Esophagus muscularis mucosa (tissue), 3 donors: ENCODE measurements around the gene PRM3.

ENCODE experiments used
- CTCF ChIP-seq, 3 experiments: fragments of 200-600 bp in 2 of 3; fragments of 450-650 bp in 1 of 3; sonication (generic) in 2 of 3; IDR thresholded peaks; one replicate each; pipeline ENCODE4 v1.5.1; 2017 to 2019; ENCODE audit warnings: antibody characterized with exemption in 3 of 3, mild to moderate bottlenecking in 2 of 3, moderate library complexity in 1 of 3
- POLR2A ChIP-seq: fragments of 450-650 bp; IDR thresholded peaks from one replicate; pipeline ENCODE4 v1.6.1; 2017; ENCODE audit warnings: antibody characterized with exemption, moderate library complexity, mild to moderate bottlenecking, low read depth
- POLR2AphosphoS5 ChIP-seq, 2 donors: sonication (generic); formaldehyde crosslinking; IDR thresholded peaks; one replicate each; pipeline ENCODE4 v1.6.1; 2017; ENCODE audit warnings: antibody characterized with exemption in 2 of 2

GRCh38 chr16:11308493-11309283 is 35.3 kb upstream of the PRM3 start:
- no peak for TF ChIP-seq CTCF (IDR thresholded peaks at IDR 0.05)
- no peak for TF ChIP-seq POLR2A
- no peak for TF ChIP-seq POLR2AphosphoS5 (IDR thresholded peaks at IDR 0.05)
